ENCODE measurements around the gene ZNF584. TPM values are rescaled to one million over a fixed set of nuclear protein-coding genes. Genes with fewer than 3 reads are reported as not detected.

ZNF584 gene
- total RNA-seq, 1 experiment from 2014 or later: 4.9 TPM

DNA sequence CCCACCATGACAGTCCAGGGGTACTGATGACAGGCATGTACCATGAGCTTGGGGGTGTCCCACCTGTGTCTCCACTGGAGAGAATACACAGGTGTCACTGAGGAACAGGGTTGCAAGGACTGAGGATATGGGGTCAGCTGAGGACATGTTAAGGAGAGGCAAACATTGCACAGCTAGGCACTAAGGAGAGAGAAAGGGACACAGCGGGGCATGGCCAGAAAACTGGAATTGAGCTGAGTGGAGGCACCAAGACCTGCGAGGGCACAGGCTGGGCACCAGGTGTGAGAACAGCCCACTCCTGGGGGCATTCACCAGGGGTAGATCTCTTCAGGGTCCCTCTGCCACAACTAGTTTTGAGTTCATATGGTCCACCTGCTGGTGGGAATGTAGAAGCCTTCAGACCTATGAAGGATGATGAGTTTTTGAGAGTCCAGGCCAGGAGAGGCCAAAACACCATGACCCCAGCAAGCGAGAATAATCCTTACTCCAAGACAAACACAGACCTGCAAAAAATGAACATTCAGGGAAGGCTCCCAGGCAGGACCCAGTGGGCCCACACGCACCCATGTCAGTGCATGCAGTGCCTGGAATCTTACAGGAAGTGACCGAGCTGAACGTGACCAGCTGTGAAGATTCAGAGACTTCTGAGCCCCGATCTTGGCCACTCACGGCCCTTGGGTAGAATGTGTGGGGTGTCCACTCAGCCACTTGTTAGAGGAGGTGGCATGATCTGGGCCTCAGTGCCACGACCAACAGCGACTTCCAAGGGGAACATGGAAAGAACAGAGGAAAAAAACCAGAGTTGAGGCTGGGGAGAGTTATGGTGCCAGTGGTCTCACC, 1.4 kb upstream of the ZNF584 start:
- no peaks in the 10 kb centered on the region for H3K27me3 ChIP-seq (replicated peaks; ENCODE audit: control insufficient read depth, insufficient read depth, low read length)
- no peaks in the 10 kb centered on the region for H3K27me3 Mint-ChIP-seq (ENCODE audit: insufficient read depth, unreplicated experiment)
- peaks cover 16% of the 10 kb centered on the region for H3K4me1 ChIP-seq
- H3K4me1 Mint-ChIP-seq (ENCODE audit: low read depth, unreplicated experiment): peaks cover 22% of the 10 kb centered on the region
- POLR2A ChIA-PET: no interaction called here
- TF ChIP-seq, protein P1, sequence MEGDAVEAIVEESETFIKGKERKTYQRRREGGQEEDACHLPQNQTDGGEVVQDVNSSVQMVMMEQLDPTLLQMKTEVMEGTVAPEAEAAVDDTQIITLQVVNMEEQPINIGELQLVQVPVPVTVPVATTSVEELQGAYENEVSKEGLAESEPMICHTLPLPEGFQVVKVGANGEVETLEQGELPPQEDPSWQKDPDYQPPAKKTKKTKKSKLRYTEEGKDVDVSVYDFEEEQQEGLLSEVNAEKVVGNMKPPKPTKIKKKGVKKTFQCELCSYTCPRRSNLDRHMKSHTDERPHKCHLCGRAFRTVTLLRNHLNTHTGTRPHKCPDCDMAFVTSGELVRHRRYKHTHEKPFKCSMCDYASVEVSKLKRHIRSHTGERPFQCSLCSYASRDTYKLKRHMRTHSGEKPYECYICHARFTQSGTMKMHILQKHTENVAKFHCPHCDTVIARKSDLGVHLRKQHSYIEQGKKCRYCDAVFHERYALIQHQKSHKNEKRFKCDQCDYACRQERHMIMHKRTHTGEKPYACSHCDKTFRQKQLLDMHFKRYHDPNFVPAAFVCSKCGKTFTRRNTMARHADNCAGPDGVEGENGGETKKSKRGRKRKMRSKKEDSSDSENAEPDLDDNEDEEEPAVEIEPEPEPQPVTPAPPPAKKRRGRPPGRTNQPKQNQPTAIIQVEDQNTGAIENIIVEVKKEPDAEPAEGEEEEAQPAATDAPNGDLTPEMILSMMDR (IDR thresholded peaks at IDR 0.05; ENCODE audit: insufficient read depth in 1 of 2, low read depth in 1 of 2, low read length in 1 of 2, severe bottlenecking in 1 of 2, unreplicated experiment in 1 of 2): peak; percentile 34 to 54
- H3K9me3 ChIP-seq: no peaks in the 10 kb centered on the region
- peaks cover 17% of the 10 kb centered on the region for H3K36me3 Mint-ChIP-seq (ENCODE audit: insufficient read depth, unreplicated experiment)
- CTCF ChIA-PET: interaction anchor here (0.6 kb wide), 1 partner anchor 44 kb away, joined by 4 read pairs; the partner anchor contains the start of gene ZNF497
- H3K4me3 ChIP-seq (ENCODE audit: low read depth, low read length): peak overlapping the region; percentile 73
- no TSS peak for BruUV-seq (replicated peaks)
- intact Hi-C loops (cut with micrococcal nuclease; ENCODE audit: unreplicated experiment): no loop called here
- H3K9me3 Mint-ChIP-seq (ENCODE audit: unreplicated experiment): no peaks in the 10 kb centered on the region
- no peaks in the 10 kb centered on the region; the same call in 1 of the 2 replicates for H3K36me3 ChIP-seq (ENCODE audit: control insufficient read depth, insufficient read depth, low read length)
- H3K27ac Mint-ChIP-seq (ENCODE audit: unreplicated experiment): peak overlapping the region; percentile 87
- peak overlapping the region; percentile 95 for H3K4me3 Mint-ChIP-seq (ENCODE audit: unreplicated experiment)
- peak in 1 of 2 experiments; percentile 36 for DNase-seq

DNA sequence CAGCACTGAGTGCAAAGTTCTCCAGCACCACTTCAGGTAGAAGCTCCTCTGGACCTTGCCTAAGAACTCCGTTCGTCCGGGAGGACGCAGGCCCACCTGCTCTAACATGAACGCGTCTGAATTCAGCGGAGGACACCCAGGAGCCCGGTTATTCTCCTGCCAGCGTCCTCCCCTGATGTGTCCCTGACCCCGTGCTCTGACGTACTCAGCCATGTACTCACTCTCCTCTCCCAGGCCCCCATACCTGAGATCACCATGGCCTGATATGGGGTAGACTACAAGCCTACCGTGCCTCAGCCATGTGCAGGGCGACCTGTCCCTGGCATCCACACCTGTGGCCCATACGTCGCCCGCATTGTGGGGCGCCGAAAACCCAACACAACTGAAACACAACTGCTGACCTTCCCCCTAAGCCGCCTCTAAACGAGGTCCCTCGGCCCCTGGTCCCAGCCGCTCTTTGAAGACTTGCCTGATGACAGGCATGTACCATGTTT, 744 bp upstream of the ZNF584 start:
- DNase-seq: peak in 1 of 2 experiments; percentile 20
- TF ChIP-seq, protein P1 (IDR thresholded peaks at IDR 0.05; ENCODE audit: insufficient read depth in 1 of 2, low read depth in 1 of 2, low read length in 1 of 2, severe bottlenecking in 1 of 2, unreplicated experiment in 1 of 2): no peak
- Mint-ChIP-seq H3K4me3 (ENCODE audit: unreplicated experiment) (peak overlapping the region; percentile 95), H3K36me3 (ENCODE audit: insufficient read depth, unreplicated experiment) (peaks cover 17% of the 10 kb centered on the region), H3K9me3 (ENCODE audit: unreplicated experiment) (no peaks in the 10 kb centered on the region), H3K27ac (ENCODE audit: unreplicated experiment) (peak overlapping the region; percentile 87), H3K27me3 (ENCODE audit: insufficient read depth, unreplicated experiment) (no peaks in the 10 kb centered on the region), H3K4me1 (ENCODE audit: low read depth, unreplicated experiment) (peaks cover 22% of the 10 kb centered on the region)
- peak overlapping the region; percentile 73 for H3K4me3 ChIP-seq (ENCODE audit: low read depth, low read length)
- TSS peak; percentile 91 for BruUV-seq (replicated peaks)
- H3K4me1 ChIP-seq: peaks cover 16% of the 10 kb centered on the region
- ChIA-PET CTCF (interaction anchor here (1.0 kb wide), 1 partner anchor 45 kb away, joined by 4 read pairs; the partner anchor contains the start of gene ZNF497), POLR2A (interaction anchor here (1.0 kb wide), 5 partner anchors 11 to 136 kb away, joined by 3 to 6 read pairs (median 5); partner anchors contain the start of genes TRIM28, ZBTB45 and ZNF446)
- intact Hi-C loops (cut with micrococcal nuclease; ENCODE audit: unreplicated experiment): loop anchor here (1.0 kb wide), 2 partner anchors 44 to 59 kb away; partner anchors contain the start of gene ZNF324B
- no peaks in the 10 kb centered on the region for H3K9me3 ChIP-seq
- H3K36me3 ChIP-seq (ENCODE audit: control insufficient read depth, insufficient read depth, low read length): no peaks in the 10 kb centered on the region; the same call in 1 of the 2 replicates
- no peaks in the 10 kb centered on the region for H3K27me3 ChIP-seq (replicated peaks; ENCODE audit: control insufficient read depth, insufficient read depth, low read length)
